Measurements from ENCODE around the gene ZEB1.

DNA sequence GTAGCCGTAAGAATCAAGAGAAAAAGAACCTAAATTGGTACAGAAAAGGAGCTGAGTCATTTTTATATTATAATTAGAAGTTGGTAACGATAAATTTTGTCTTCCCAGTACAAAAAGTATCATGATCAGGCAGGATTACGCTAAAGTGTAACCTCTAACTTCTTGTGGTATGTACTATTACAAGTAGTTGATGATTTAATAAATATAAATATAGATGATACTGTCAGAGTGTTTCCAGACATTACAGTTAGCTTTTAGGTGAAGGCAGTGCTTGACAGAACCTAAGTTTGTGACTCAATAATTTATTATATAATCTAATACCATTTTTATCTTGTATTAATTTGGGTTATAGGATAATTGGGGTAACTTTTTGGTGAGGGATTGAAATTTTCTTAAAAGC, 53.4 kb downstream of the ZEB1 start:
- TF ChIP-seq CTCF (IDR thresholded peaks at IDR 0.05 in 2 of 3, conservative IDR thresholded peaks at IDR 0.05 in 1 of 3; ENCODE audit: insufficient read depth in 2 of 3, low read depth in 1 of 3, low read length in 3 of 3) (no peak), NR2C1 (IDR thresholded peaks at IDR 0.05) (no peak), NR2C1 (tag; IDR thresholded peaks at IDR 0.05) (no peak), FOXA1 (IDR thresholded peaks at IDR 0.05; ENCODE audit: borderline replicate concordance) (no peak), CHD2 (IDR thresholded peaks at IDR 0.05; ENCODE audit: low read depth, low read length) (no peak), MIER1 (IDR thresholded peaks at IDR 0.05; ENCODE audit: low read depth) (no peak)
- TF ChIP-seq, protein P1, sequence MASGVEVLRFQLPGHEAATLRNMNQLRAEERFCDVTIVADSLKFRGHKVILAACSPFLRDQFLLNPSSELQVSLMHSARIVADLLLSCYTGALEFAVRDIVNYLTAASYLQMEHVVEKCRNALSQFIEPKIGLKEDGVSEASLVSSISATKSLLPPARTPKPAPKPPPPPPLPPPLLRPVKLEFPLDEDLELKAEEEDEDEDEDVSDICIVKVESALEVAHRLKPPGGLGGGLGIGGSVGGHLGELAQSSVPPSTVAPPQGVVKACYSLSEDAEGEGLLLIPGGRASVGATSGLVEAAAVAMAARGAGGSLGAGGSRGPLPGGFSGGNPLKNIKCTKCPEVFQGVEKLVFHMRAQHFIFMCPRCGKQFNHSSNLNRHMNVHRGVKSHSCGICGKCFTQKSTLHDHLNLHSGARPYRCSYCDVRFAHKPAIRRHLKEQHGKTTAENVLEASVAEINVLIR (CRISPR knock-in tag; IDR thresholded peaks at IDR 0.05) = no peak
- TF ChIP-seq, protein P2, sequence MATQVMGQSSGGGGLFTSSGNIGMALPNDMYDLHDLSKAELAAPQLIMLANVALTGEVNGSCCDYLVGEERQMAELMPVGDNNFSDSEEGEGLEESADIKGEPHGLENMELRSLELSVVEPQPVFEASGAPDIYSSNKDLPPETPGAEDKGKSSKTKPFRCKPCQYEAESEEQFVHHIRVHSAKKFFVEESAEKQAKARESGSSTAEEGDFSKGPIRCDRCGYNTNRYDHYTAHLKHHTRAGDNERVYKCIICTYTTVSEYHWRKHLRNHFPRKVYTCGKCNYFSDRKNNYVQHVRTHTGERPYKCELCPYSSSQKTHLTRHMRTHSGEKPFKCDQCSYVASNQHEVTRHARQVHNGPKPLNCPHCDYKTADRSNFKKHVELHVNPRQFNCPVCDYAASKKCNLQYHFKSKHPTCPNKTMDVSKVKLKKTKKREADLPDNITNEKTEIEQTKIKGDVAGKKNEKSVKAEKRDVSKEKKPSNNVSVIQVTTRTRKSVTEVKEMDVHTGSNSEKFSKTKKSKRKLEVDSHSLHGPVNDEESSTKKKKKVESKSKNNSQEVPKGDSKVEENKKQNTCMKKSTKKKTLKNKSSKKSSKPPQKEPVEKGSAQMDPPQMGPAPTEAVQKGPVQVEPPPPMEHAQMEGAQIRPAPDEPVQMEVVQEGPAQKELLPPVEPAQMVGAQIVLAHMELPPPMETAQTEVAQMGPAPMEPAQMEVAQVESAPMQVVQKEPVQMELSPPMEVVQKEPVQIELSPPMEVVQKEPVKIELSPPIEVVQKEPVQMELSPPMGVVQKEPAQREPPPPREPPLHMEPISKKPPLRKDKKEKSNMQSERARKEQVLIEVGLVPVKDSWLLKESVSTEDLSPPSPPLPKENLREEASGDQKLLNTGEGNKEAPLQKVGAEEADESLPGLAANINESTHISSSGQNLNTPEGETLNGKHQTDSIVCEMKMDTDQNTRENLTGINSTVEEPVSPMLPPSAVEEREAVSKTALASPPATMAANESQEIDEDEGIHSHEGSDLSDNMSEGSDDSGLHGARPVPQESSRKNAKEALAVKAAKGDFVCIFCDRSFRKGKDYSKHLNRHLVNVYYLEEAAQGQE (IDR thresholded peaks at IDR 0.05; ENCODE audit: borderline replicate concordance) = no peak
- TF ChIP-seq, protein P2 (CRISPR knock-in tag; IDR thresholded peaks at IDR 0.05; ENCODE audit: low read depth) = no peak
